Subcutaneous adipose tissue (tissue), 4 donors: ENCODE results near the gene ANAPC2. TPM values are rescaled to one million over a fixed set of nuclear protein-coding genes. Genes with fewer than 3 reads are reported as not detected.

Experiments
- CTCF ChIP-seq: fragments of 450-650 bp; IDR thresholded peaks from one replicate; pipeline ENCODE4 v1.5.1; 2016; ENCODE audit warnings: low read depth, mild to moderate bottlenecking, control low read depth, antibody characterized with exemption, moderate library complexity
- total RNA-seq, 4 donors: library from RNA; depleted of rRNA; stranded (reverse); fragments of >200 nt; gene quantifications; one replicate each; pipeline ENCODE4 v1.1.0, GENCODE V29; 2016

ANAPC2 gene
- total RNA-seq, 4 donors from 2014 or later: 11.6 to 53.1 (median 22.6) TPM

- TF ChIP-seq CTCF: no peak
Observed at GRCh38 chr9:137149942-137150616, 38.3 kb downstream of the ANAPC2 start.

- TF ChIP-seq CTCF: no peak
Observed at GRCh38 chr9:137149363-137149762, 39.0 kb downstream of the ANAPC2 start.

GRCh38 chr9:137148661-137149060 lies 39.7 kb downstream of the ANAPC2 start:
- TF ChIP-seq CTCF: no peak

GRCh38 chr9:137148242-137148641 lies 40.1 kb downstream of the ANAPC2 start:
- no peak for TF ChIP-seq CTCF

GRCh38 chr9:137147793-137148160 lies 40.6 kb downstream of the ANAPC2 start:
- no peak for TF ChIP-seq CTCF

- no peak for TF ChIP-seq CTCF
Observed at GRCh38 chr9:137147091-137147792, 41.1 kb downstream of the ANAPC2 start.

GRCh38 chr9:137146527-137146918 lies 41.8 kb downstream of the ANAPC2 start:
- no peak for TF ChIP-seq CTCF
